OCI-LY1 (cell line): ENCODE data around the gene CCDC196.

Source experiments
- H2AFZ ChIP-seq: fragments of 200-600 bp; sonication (generic), shearing (Covaris generic); 2 replicates; pipeline ENCODE4 v1.6.0; 2014; ENCODE audit warnings: antibody characterized with exemption, mild to moderate bottlenecking, low read length
- H3F3A ChIP-seq: fragments of 200-600 bp; sonication (generic), shearing (Covaris generic); 2 replicates; pipeline ENCODE4 v1.6.0; 2014; ENCODE audit warnings: mild to moderate bottlenecking, antibody characterized with exemption, low read length, moderate library complexity; ENCODE audit not compliant: insufficient read depth
- H3K27ac ChIP-seq: fragments of 200-600 bp; sonication (generic); 2 replicates; pipeline ENCODE4 v1.5.1; 2014; ENCODE audit warnings: low read length, mixed run types, mild to moderate bottlenecking, low read depth; ENCODE audit not compliant: poor library complexity, severe bottlenecking
- H3K27me3 ChIP-seq: fragments of 200-600 bp; sonication (generic); 2 replicates; pipeline ENCODE4 v1.6.0; 2014; ENCODE audit warnings: antibody characterized with exemption, mild to moderate bottlenecking, low read length, moderate library complexity; ENCODE audit not compliant: insufficient read depth
- H3K36me3 ChIP-seq: fragments of 200-600 bp; sonication (generic); 2 replicates; pipeline ENCODE4 v1.6.1; 2014; ENCODE audit warnings: mild to moderate bottlenecking, antibody characterized with exemption, low read length, moderate library complexity, mixed read lengths; ENCODE audit not compliant: insufficient read depth
- H3K4me1 ChIP-seq: fragments of 200-600 bp; sonication (generic); 2 replicates; pipeline ENCODE4 v1.5.1; 2014; ENCODE audit warnings: mild to moderate bottlenecking, low read length, moderate library complexity; ENCODE audit not compliant: insufficient read depth, severe bottlenecking
- H3K4me2 ChIP-seq: fragments of 200-600 bp; sonication (generic), shearing (Covaris generic); 2 replicates; pipeline ENCODE4 v1.6.1; 2014; ENCODE audit warnings: low read length
- H3K4me3 ChIP-seq: fragments of 200-600 bp; sonication (generic); 2 replicates; pipeline ENCODE4 v1.5.1; 2014; ENCODE audit warnings: low read length, low read depth, mild to moderate bottlenecking, mixed read lengths; ENCODE audit not compliant: poor library complexity, severe bottlenecking
- H3K79me2 ChIP-seq: fragments of 200-600 bp; shearing (Covaris generic); 2 replicates; pipeline ENCODE4 v1.6.1; 2016; ENCODE audit warnings: mixed run types, low read length, mixed read lengths; ENCODE audit not compliant: insufficient read depth
- H3K9ac ChIP-seq: fragments of 200-600 bp; sonication (generic), shearing (Covaris generic); 2 replicates; pipeline ENCODE4 v1.6.1; 2014; ENCODE audit warnings: mild to moderate bottlenecking, low read length, mixed read lengths
- H3K9me2 ChIP-seq: fragments of 200-600 bp; sonication (generic), shearing (Covaris generic); 2 replicates; pipeline ENCODE4 v1.6.1; 2014; ENCODE audit warnings: low read depth, mild to moderate bottlenecking, low read length, mixed read lengths
- H3K9me3 ChIP-seq: fragments of 200-600 bp; shearing (Covaris generic); 2 replicates; pipeline ENCODE4 v1.6.1; 2014; ENCODE audit warnings: low read length, mixed read lengths
- H4K20me1 ChIP-seq: fragments of 200-600 bp; sonication (generic), shearing (Covaris generic); 2 replicates; pipeline ENCODE4 v1.6.0; 2016; ENCODE audit warnings: mild to moderate bottlenecking, low read length; ENCODE audit not compliant: insufficient read depth
- EZH2 ChIP-seq: fragments of 200-600 bp; sonication (generic), shearing (Covaris generic); IDR thresholded peaks from 2 replicates; pipeline ENCODE4 v1.8.0; 2017; ENCODE audit warnings: borderline replicate concordance, mixed run types, mild to moderate bottlenecking, antibody characterized with exemption, low read length, moderate library complexity, mixed read lengths
- TF ChIP-seq, protein P1 (sequence below): fragments of 200-600 bp; sonication (generic), shearing (Covaris generic); IDR thresholded peaks from 2 replicates; pipeline ENCODE4 v1.5.1; 2017; ENCODE audit warnings: mild to moderate bottlenecking, antibody characterized with exemption, low read length, moderate library complexity, mixed read lengths

Gene CCDC196

DNA sequence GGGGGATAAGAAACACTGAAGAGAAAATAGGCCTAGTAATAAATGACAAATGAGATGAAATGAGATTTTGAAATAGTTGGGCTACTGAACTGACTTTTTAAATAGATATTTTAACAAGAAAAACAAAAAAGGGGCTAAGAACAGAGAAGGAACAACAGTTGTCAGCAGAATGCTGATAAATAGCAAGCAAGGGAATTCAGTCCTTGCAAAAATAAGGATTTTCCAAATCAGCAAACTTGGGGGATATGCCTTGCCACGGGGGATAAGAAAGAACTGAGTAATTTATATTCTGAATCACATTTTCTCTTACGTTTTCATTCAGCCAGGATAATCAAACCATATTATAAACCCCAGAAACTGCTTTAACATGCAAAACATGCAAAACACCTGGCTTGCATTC, 12.9 kb upstream of the CCDC196 start:
- no peaks in the 10 kb centered on the region for H4K20me1 ChIP-seq
- TF ChIP-seq EZH2, result no peak
- TF ChIP-seq, protein P1, sequence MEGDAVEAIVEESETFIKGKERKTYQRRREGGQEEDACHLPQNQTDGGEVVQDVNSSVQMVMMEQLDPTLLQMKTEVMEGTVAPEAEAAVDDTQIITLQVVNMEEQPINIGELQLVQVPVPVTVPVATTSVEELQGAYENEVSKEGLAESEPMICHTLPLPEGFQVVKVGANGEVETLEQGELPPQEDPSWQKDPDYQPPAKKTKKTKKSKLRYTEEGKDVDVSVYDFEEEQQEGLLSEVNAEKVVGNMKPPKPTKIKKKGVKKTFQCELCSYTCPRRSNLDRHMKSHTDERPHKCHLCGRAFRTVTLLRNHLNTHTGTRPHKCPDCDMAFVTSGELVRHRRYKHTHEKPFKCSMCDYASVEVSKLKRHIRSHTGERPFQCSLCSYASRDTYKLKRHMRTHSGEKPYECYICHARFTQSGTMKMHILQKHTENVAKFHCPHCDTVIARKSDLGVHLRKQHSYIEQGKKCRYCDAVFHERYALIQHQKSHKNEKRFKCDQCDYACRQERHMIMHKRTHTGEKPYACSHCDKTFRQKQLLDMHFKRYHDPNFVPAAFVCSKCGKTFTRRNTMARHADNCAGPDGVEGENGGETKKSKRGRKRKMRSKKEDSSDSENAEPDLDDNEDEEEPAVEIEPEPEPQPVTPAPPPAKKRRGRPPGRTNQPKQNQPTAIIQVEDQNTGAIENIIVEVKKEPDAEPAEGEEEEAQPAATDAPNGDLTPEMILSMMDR, result no peak
- H3K9me3 ChIP-seq, result no peaks in the 10 kb centered on the region
- H3K9ac ChIP-seq, result no peak overlapping the region
- no peaks in the 10 kb centered on the region for H3K9me2 ChIP-seq
- H2AFZ ChIP-seq, result no peak overlapping the region
- H3K4me1 ChIP-seq, result no peaks in the 10 kb centered on the region
- no peaks in the 10 kb centered on the region for H3K79me2 ChIP-seq
- H3K27me3 ChIP-seq, result no peaks in the 10 kb centered on the region
- H3K4me3 ChIP-seq, result no peak overlapping the region
- H3K4me2 ChIP-seq, result no peak overlapping the region
- H3F3A ChIP-seq, result no peaks in the 10 kb centered on the region
- no peak overlapping the region for H3K27ac ChIP-seq
- H3K36me3 ChIP-seq, result no peaks in the 10 kb centered on the region

DNA sequence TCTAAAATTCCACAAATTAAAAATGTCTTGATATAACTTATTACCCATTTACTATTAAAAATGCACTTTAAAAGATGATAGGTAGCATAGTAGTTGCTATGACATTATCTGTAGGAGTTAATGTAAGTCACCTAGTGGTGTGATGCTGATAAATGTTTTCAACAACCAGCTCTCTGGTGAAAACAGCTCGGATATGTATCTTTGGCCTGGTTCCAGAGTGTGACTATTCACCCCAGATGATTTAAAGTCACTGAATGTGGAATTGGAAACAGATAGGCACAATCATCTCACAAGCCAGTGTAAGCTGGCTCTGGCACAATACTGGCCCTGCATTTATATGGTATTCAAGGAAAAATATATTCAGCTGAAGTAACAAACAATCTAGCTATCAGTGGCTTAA, 9.2 kb upstream of the CCDC196 start:
- Histone ChIP-seq H3K27ac (no peak overlapping the region), H3K36me3 (no peaks in the 10 kb centered on the region), H3K9ac (no peak overlapping the region), H3K27me3 (no peaks in the 10 kb centered on the region), H3K4me2 (no peak overlapping the region), H3K9me3 (no peaks in the 10 kb centered on the region), H3F3A (no peaks in the 10 kb centered on the region), H3K4me1 (no peaks in the 10 kb centered on the region), H2AFZ (no peak overlapping the region), H4K20me1 (no peaks in the 10 kb centered on the region), H3K79me2 (no peaks in the 10 kb centered on the region), H3K4me3 (no peak overlapping the region), H3K9me2 (no peaks in the 10 kb centered on the region)
- TF ChIP-seq, protein P1, result no peak
- TF ChIP-seq EZH2, result no peak

DNA sequence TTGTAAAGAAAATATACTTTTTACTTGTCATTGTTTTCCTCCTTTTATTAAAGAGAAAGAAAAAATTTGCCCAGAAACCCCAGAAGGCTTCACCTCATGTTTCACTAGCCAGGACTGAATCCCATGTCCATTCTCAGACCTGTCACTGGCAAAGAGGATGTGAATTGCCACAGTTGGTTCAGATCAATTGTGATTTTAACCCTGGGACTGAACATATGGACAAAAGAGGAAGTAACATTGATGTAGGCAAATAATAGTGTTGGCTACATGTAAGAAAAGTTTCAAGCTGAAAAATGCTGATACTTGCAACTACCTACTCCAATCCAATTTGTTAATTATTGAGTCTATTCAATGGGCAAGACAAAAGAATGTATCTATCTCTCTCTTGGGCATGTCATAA, 8.6 kb upstream of the CCDC196 start:
- H3K9me2 ChIP-seq, result no peaks in the 10 kb centered on the region
- no peaks in the 10 kb centered on the region for H3K4me1 ChIP-seq
- H3K27me3 ChIP-seq, result no peaks in the 10 kb centered on the region
- H3K9ac ChIP-seq, result no peak overlapping the region
- H4K20me1 ChIP-seq, result no peaks in the 10 kb centered on the region
- no peaks in the 10 kb centered on the region for H3K36me3 ChIP-seq
- no peak for TF ChIP-seq EZH2
- TF ChIP-seq, protein P1, result no peak
- H2AFZ ChIP-seq, result no peak overlapping the region
- no peaks in the 10 kb centered on the region for H3F3A ChIP-seq
- H3K27ac ChIP-seq, result no peak overlapping the region
- H3K4me2 ChIP-seq, result no peak overlapping the region
- H3K9me3 ChIP-seq, result no peaks in the 10 kb centered on the region
- no peaks in the 10 kb centered on the region for H3K79me2 ChIP-seq
- H3K4me3 ChIP-seq, result no peak overlapping the region
